ENCODE results near the gene PGAM4. TPM values are rescaled to one million over a fixed set of nuclear protein-coding genes. Genes with fewer than 3 reads are reported as not detected.

PGAM4 gene
- total RNA-seq, 4 donors from 2014 or later, result not detected

DNA sequence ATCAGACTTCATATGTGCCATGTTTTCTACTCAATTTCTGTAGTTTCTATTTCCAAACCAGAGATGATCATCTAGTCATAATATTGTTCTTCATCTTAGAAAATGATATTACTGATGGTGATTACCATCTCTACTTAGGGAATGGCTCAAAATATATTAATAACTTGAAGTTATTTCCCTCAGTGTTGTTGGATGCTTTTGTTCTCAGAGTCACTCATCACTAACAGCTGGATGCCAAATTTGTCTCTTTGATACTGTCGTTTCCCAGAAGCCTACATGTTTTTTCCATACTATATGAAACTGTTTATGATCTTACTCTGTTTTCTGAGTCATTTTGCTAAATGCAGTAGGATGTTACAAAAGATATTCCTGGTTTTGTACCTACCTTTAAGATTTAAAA, 8.9 kb downstream of the PGAM4 start:
- H3K36me3 ChIP-seq, result no peaks in the 10 kb centered on the region
- H3K9me3 ChIP-seq, result no peaks in the 10 kb centered on the region
- H3K4me1 ChIP-seq, result no peaks in the 10 kb centered on the region
- TF ChIP-seq CTCF (IDR thresholded peaks at IDR 0.05) (no peak), POLR2A (IDR thresholded peaks at IDR 0.05) (no peak)
- no peak overlapping the region for H3K4me3 ChIP-seq (replicated peaks in 1 of 3)
- DNase-seq, result no peak
- no peak overlapping the region for H3K27ac ChIP-seq
- H3K27me3 ChIP-seq, result no peaks in the 10 kb centered on the region
- intact Hi-C loops (cut with DNase I), result no loop called here
- 67 to 79% methylated on average over 1 of the region's 1 CpG for WGBS, 2 donors

GRCh38 chrX:77953708-77954107, 15.7 kb downstream of the PGAM4 start:
- no peak for DNase-seq
- WGBS, 2 donors, result 63 to 82% methylated on average over 1 of the region's 1 CpG
- no peak for TF ChIP-seq CTCF (IDR thresholded peaks at IDR 0.05)
- no peak for TF ChIP-seq POLR2A (IDR thresholded peaks at IDR 0.05)
- Histone ChIP-seq H3K36me3 (no peaks in the 10 kb centered on the region), H3K4me1 (peaks cover 0 to 8% of the 10 kb centered on the region in 2 donors), H3K9me3 (no peaks in the 10 kb centered on the region), H3K4me3 (replicated peaks in 1 of 3) (no peak overlapping the region), H3K27ac (no peak overlapping the region), H3K27me3 (no peaks in the 10 kb centered on the region)
- intact Hi-C loops (cut with DNase I), result no loop called here

GRCh38 chrX:77953302-77953701, 16.1 kb downstream of the PGAM4 start:
- no peak for DNase-seq
- Histone ChIP-seq H3K4me3 (replicated peaks in 1 of 3) (no peak overlapping the region), H3K9me3 (no peaks in the 10 kb centered on the region), H3K36me3 (no peaks in the 10 kb centered on the region), H3K27ac (no peak overlapping the region), H3K4me1 (peaks cover 0 to 8% of the 10 kb centered on the region in 2 donors), H3K27me3 (no peaks in the 10 kb centered on the region)
- intact Hi-C loops (cut with DNase I), result no loop called here
- TF ChIP-seq POLR2A (IDR thresholded peaks at IDR 0.05), result no peak
- no peak for TF ChIP-seq CTCF (IDR thresholded peaks at IDR 0.05)
- 67 to 78% methylated on average over 1 of the region's 1 CpG for WGBS, 2 donors

DNA sequence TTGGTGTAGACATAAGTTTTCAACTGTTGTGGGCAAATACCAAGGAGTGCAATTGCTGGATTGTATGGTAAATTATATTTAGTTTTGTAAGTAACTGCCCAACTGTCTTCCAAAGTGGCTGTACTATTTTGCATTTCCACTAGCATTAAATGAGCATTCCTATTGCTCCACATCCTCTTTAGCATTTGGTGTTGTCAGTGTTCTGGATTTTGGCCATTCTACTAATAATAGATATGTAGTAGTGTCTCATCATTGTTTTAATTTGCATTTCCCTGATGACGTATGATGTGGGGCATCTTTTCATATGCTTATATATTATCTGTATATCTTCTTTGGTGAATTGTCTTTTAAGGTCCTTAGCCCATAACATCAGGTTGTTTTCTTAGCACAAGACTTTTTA, 17.3 kb downstream of the PGAM4 start:
- WGBS, 2 donors, result 90 to 95% methylated on average over 1 of the region's 1 CpG
- H3K27me3 ChIP-seq, result no peaks in the 10 kb centered on the region
- no peak for DNase-seq

GRCh38 chrX:77949840-77950239, 19.6 kb downstream of the PGAM4 start:
- Histone ChIP-seq H3K4me3 (replicated peaks in 1 of 3) (no peak overlapping the region), H3K36me3 (no peaks in the 10 kb centered on the region), H3K9me3 (no peaks in the 10 kb centered on the region), H3K27ac (no peak overlapping the region), H3K4me1 (peaks cover 0 to 8% of the 10 kb centered on the region in 2 donors), H3K27me3 (no peaks in the 10 kb centered on the region)
- DNase-seq, result peak; percentile 68 to 77
- 36 to 44% methylated on average over 2 of the region's 2 CpGs for WGBS, 2 donors
- intact Hi-C loops (cut with DNase I), result no loop called here
- no peak for TF ChIP-seq POLR2A (IDR thresholded peaks at IDR 0.05)
- no peak for TF ChIP-seq CTCF (IDR thresholded peaks at IDR 0.05)

More for the DNA sequence above, 17.3 kb downstream of the PGAM4 start:
- intact Hi-C loops (cut with DNase I), result no loop called here
- Histone ChIP-seq H3K4me3 (replicated peaks in 1 of 3) (no peak overlapping the region), H3K27ac (no peak overlapping the region), H3K36me3 (no peaks in the 10 kb centered on the region), H3K4me1 (peaks cover 0 to 8% of the 10 kb centered on the region in 2 donors), H3K9me3 (no peaks in the 10 kb centered on the region)
- TF ChIP-seq CTCF (IDR thresholded peaks at IDR 0.05) (no peak), POLR2A (IDR thresholded peaks at IDR 0.05) (no peak)

Data from thyroid gland (tissue), 4 donors.